ENCODE measurements around the gene WWOX. TPM values are rescaled to one million over a fixed set of nuclear protein-coding genes. Genes with fewer than 3 reads are reported as not detected.

The WWOX gene
- total RNA-seq, 1 experiment from 2014 or later: 79.9 TPM

- DNase-seq (ENCODE audit: low spot score): no peak
- ChIA-PET POLR2A (ENCODE audit: low non-redundant PET) (no interaction called here), CTCF (no interaction called here)
- intact Hi-C loops (cut with micrococcal nuclease; ENCODE audit: unreplicated experiment): no loop called here
- BruUV-seq (replicated peaks): no TSS peak
- Histone ChIP-seq H3K27ac (ENCODE audit: low read depth, low read length, poor library complexity, severe bottlenecking) (no peak overlapping the region), H3K4me1 (ENCODE audit: insufficient read depth, low read length, poor library complexity, severe bottlenecking) (no peaks in the 10 kb centered on the region), H3K27me3 (replicated peaks; ENCODE audit: insufficient read depth, low read depth, low read length, poor library complexity) (no peaks in the 10 kb centered on the region), H3K9me3 (ENCODE audit: low read depth, low read length, poor library complexity, severe bottlenecking) (no peaks in the 10 kb centered on the region), H3K36me3 (ENCODE audit: insufficient read depth, low read length, poor library complexity, severe bottlenecking) (no peaks in the 10 kb centered on the region), H3K4me3 (ENCODE audit: low read depth, low read length, poor library complexity, severe bottlenecking) (no peak overlapping the region)
- TF ChIP-seq, protein P1, sequence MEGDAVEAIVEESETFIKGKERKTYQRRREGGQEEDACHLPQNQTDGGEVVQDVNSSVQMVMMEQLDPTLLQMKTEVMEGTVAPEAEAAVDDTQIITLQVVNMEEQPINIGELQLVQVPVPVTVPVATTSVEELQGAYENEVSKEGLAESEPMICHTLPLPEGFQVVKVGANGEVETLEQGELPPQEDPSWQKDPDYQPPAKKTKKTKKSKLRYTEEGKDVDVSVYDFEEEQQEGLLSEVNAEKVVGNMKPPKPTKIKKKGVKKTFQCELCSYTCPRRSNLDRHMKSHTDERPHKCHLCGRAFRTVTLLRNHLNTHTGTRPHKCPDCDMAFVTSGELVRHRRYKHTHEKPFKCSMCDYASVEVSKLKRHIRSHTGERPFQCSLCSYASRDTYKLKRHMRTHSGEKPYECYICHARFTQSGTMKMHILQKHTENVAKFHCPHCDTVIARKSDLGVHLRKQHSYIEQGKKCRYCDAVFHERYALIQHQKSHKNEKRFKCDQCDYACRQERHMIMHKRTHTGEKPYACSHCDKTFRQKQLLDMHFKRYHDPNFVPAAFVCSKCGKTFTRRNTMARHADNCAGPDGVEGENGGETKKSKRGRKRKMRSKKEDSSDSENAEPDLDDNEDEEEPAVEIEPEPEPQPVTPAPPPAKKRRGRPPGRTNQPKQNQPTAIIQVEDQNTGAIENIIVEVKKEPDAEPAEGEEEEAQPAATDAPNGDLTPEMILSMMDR (conservative IDR thresholded peaks at IDR 0.05; ENCODE audit: low read depth, low read length): no peak
- no peak for TF ChIP-seq EZH2 (IDR thresholded peaks at IDR 0.05; ENCODE audit: borderline replicate concordance, low read depth, low read length, poor library complexity, severe bottlenecking)
These were observed 347.0 kb downstream of the WWOX start for GRCh38 chr16:78446486-78446885.

- Histone ChIP-seq H3K4me1 (ENCODE audit: insufficient read depth, low read length, poor library complexity, severe bottlenecking) (no peaks in the 10 kb centered on the region), H3K27ac (ENCODE audit: low read depth, low read length, poor library complexity, severe bottlenecking) (no peak overlapping the region), H3K36me3 (ENCODE audit: insufficient read depth, low read length, poor library complexity, severe bottlenecking) (no peaks in the 10 kb centered on the region), H3K27me3 (replicated peaks; ENCODE audit: insufficient read depth, low read depth, low read length, poor library complexity) (no peaks in the 10 kb centered on the region), H3K9me3 (ENCODE audit: low read depth, low read length, poor library complexity, severe bottlenecking) (no peaks in the 10 kb centered on the region), H3K4me3 (ENCODE audit: low read depth, low read length, poor library complexity, severe bottlenecking) (no peak overlapping the region)
- no TSS peak for BruUV-seq (replicated peaks)
- CTCF ChIA-PET: no interaction called here
- POLR2A ChIA-PET (ENCODE audit: low non-redundant PET): no interaction called here
- TF ChIP-seq, protein P1 (conservative IDR thresholded peaks at IDR 0.05; ENCODE audit: low read depth, low read length): no peak
- no peak for TF ChIP-seq EZH2 (IDR thresholded peaks at IDR 0.05; ENCODE audit: borderline replicate concordance, low read depth, low read length, poor library complexity, severe bottlenecking)
- DNase-seq (ENCODE audit: low spot score): no peak
- intact Hi-C loops (cut with micrococcal nuclease; ENCODE audit: unreplicated experiment): no loop called here
These were observed 347.6 kb downstream of the WWOX start for GRCh38 chr16:78446992-78447563.

DNA sequence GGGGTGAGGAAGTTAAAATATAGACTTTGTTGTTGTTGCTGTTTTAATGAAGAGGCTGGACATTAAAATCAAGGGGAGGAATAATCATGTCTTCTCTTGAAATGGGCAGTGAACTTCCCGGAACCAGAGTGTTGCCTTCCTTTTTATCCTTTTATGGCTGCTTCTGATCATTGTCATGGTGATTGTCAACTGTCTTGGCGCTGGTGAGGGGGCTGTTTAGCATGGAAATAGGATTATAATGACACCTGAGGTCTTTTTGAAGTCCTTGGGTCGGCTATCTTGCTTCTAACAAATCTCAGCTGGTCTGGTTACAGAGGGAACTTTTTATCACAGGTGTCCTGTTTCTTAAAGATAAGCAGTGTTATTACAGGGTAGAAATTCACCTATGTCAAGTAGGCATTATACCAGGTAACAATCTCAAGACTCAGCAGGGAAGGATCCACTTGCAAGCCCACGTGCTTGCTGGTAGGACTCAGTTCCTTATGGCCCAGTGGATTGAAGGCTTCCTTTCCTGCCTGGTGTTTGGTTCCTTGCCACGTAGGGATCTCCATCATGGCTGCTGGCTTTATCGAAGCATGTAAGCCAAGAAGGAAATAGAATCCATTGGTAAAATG is 349.3 kb downstream of the WWOX start:
- no peaks in the 10 kb centered on the region for H3K4me1 ChIP-seq (ENCODE audit: insufficient read depth, low read length, poor library complexity, severe bottlenecking)
- ChIA-PET CTCF (no interaction called here), POLR2A (ENCODE audit: low non-redundant PET) (no interaction called here)
- no peaks in the 10 kb centered on the region for H3K9me3 ChIP-seq (ENCODE audit: low read depth, low read length, poor library complexity, severe bottlenecking)
- no peaks in the 10 kb centered on the region for H3K27me3 ChIP-seq (replicated peaks; ENCODE audit: insufficient read depth, low read depth, low read length, poor library complexity)
- H3K27ac ChIP-seq (ENCODE audit: low read depth, low read length, poor library complexity, severe bottlenecking): no peak overlapping the region
- no peak for DNase-seq (ENCODE audit: low spot score)
- no TSS peak for BruUV-seq (replicated peaks)
- intact Hi-C loops (cut with micrococcal nuclease; ENCODE audit: unreplicated experiment): no loop called here
- TF ChIP-seq EZH2 (IDR thresholded peaks at IDR 0.05; ENCODE audit: borderline replicate concordance, low read depth, low read length, poor library complexity, severe bottlenecking): no peak
- TF ChIP-seq, protein P1 (conservative IDR thresholded peaks at IDR 0.05; ENCODE audit: low read depth, low read length): no peak
- no peaks in the 10 kb centered on the region for H3K36me3 ChIP-seq (ENCODE audit: insufficient read depth, low read length, poor library complexity, severe bottlenecking)
- no peak overlapping the region for H3K4me3 ChIP-seq (ENCODE audit: low read depth, low read length, poor library complexity, severe bottlenecking)

All from A673 (cell line).